Transverse colon (tissue), 4 donors: ENCODE results near the gene ZSWIM7.

ENCODE experiments used
- CTCF ChIP-seq, 5 experiments: fragments of 200-600 bp in 3 of 5; fragments of 450-650 bp in 2 of 5; sonication (generic) in 3 of 5; IDR thresholded peaks; 1 replicate in 2 of 5; 2 replicates in 3 of 5; pipeline ENCODE4 v1.5.1; 2016 to 2017; ENCODE audit warnings: antibody characterized with exemption in 5 of 5, inconsistent platforms in 3 of 5, mild to moderate bottlenecking in 2 of 5, moderate library complexity in 1 of 5
- EP300 ChIP-seq: sonication (generic); formaldehyde crosslinking; IDR thresholded peaks from one replicate; pipeline ENCODE4 v1.6.1; 2017; ENCODE audit warnings: antibody characterized with exemption, low read depth
- POLR2A ChIP-seq: fragments of 450-650 bp; IDR thresholded peaks from one replicate; pipeline ENCODE4 v1.6.1; 2016; ENCODE audit warnings: antibody characterized with exemption, mild to moderate bottlenecking, moderate library complexity
- POLR2AphosphoS5 ChIP-seq, 3 donors: sonication (generic); formaldehyde crosslinking; IDR thresholded peaks; one replicate each; pipeline ENCODE4 v1.6.1; 2016; ENCODE audit warnings: antibody characterized with exemption in 3 of 3

- TF ChIP-seq CTCF (IDR thresholded peaks at IDR 0.05) (no peak), POLR2AphosphoS5 (IDR thresholded peaks at IDR 0.05) (no peak), EP300 (no peak), POLR2A (no peak)
Observed at GRCh38 chr17:15971882-15972281, 27.6 kb downstream of the ZSWIM7 start.
